Breast epithelium (tissue), 3 donors: ENCODE data around the gene POGLUT3.

Experiments used
- CTCF ChIP-seq, 3 donors: fragments of 450-650 bp; IDR thresholded peaks; one replicate each; pipeline ENCODE4 v1.5.1; 2016 to 2017; ENCODE audit warnings: antibody characterized with exemption in 3 of 3, mild to moderate bottlenecking in 3 of 3, moderate library complexity in 3 of 3
- POLR2A ChIP-seq: fragments of 450-650 bp; IDR thresholded peaks from one replicate; pipeline ENCODE4 v1.6.1; 2016; ENCODE audit warnings: antibody characterized with exemption, mild to moderate bottlenecking, moderate library complexity
- POLR2AphosphoS5 ChIP-seq, 3 donors: sonication (generic); formaldehyde crosslinking; IDR thresholded peaks; one replicate each; pipeline ENCODE4 v1.6.1; 2017; ENCODE audit warnings: antibody characterized with exemption in 3 of 3

- TF ChIP-seq CTCF (IDR thresholded peaks at IDR 0.05): no peak
- no peak for TF ChIP-seq POLR2AphosphoS5 (IDR thresholded peaks at IDR 0.05)
- no peak for TF ChIP-seq POLR2A
Observed at GRCh38 chr11:108538022-108538424, 39.8 kb upstream of the POGLUT3 start.
